ENCODE results near the gene RBP3.

Gene RBP3

GRCh38 chr10:47400786-47401185 lies 52.6 kb downstream of the RBP3 start:
- Histone ChIP-seq H3K9me2 (replicated peaks; ENCODE audit: insufficient read depth, low read length) (no peaks in the 10 kb centered on the region), H3K79me2 (ENCODE audit: low read length) (no peaks in the 10 kb centered on the region)

GRCh38 chr10:47401210-47401609 lies 53.0 kb downstream of the RBP3 start:
- H2AFZ ChIP-seq (ENCODE audit: low read length), result no peak overlapping the region
- H3K79me2 ChIP-seq (ENCODE audit: low read length), result no peaks in the 10 kb centered on the region
- H3K4me1 ChIP-seq (ENCODE audit: low read length), result no peaks in the 10 kb centered on the region
- no peaks in the 10 kb centered on the region for H3K36me3 ChIP-seq (replicated peaks; ENCODE audit: insufficient read depth, low read length)
- H3K9me3 ChIP-seq (replicated peaks; ENCODE audit: insufficient read depth, low read length), result no peaks in the 10 kb centered on the region
- H3K27me3 ChIP-seq (replicated peaks; ENCODE audit: insufficient read depth, low read length), result no peaks in the 10 kb centered on the region
- no peak overlapping the region for H3K27ac ChIP-seq (ENCODE audit: low read length)
- H3K4me2 ChIP-seq (ENCODE audit: low read depth, low read length), result no peak overlapping the region
- H3K9me2 ChIP-seq (replicated peaks; ENCODE audit: insufficient read depth, low read length), result no peaks in the 10 kb centered on the region
- no peaks in the 10 kb centered on the region for H4K20me1 ChIP-seq (ENCODE audit: insufficient read depth, low read length)
- H3K9ac ChIP-seq (ENCODE audit: low read length), result no peak overlapping the region
- H3F3A ChIP-seq (ENCODE audit: insufficient read depth, low read length), result no peaks in the 10 kb centered on the region
- no peak overlapping the region for H3K4me3 ChIP-seq (ENCODE audit: low read length)
- TF ChIP-seq CTCF (IDR thresholded peaks at IDR 0.05; ENCODE audit: low read length) (no peak), EZH2 (optimal IDR thresholded peaks at IDR 0.05; ENCODE audit: low read depth, low read length) (no peak), EZH2phosphoT487 (IDR thresholded peaks at IDR 0.05; ENCODE audit: low read length) (no peak)
- no peak for DNase-seq

More at GRCh38 chr10:47400786-47401185, 52.6 kb downstream of the RBP3 start:
- no peak for DNase-seq
- Histone ChIP-seq H3K4me2 (ENCODE audit: low read depth, low read length) (no peak overlapping the region), H3F3A (ENCODE audit: insufficient read depth, low read length) (no peaks in the 10 kb centered on the region), H3K36me3 (replicated peaks; ENCODE audit: insufficient read depth, low read length) (no peaks in the 10 kb centered on the region), H3K9me3 (replicated peaks; ENCODE audit: insufficient read depth, low read length) (no peaks in the 10 kb centered on the region), H2AFZ (ENCODE audit: low read length) (no peak overlapping the region), H3K27me3 (replicated peaks; ENCODE audit: insufficient read depth, low read length) (no peaks in the 10 kb centered on the region), H3K4me1 (ENCODE audit: low read length) (no peaks in the 10 kb centered on the region), H4K20me1 (ENCODE audit: insufficient read depth, low read length) (no peaks in the 10 kb centered on the region), H3K9ac (ENCODE audit: low read length) (no peak overlapping the region), H3K4me3 (ENCODE audit: low read length) (no peak overlapping the region), H3K27ac (ENCODE audit: low read length) (no peak overlapping the region)
- TF ChIP-seq EZH2phosphoT487 (IDR thresholded peaks at IDR 0.05; ENCODE audit: low read length) (no peak), EZH2 (optimal IDR thresholded peaks at IDR 0.05; ENCODE audit: low read depth, low read length) (no peak), CTCF (IDR thresholded peaks at IDR 0.05; ENCODE audit: low read length) (no peak)

GRCh38 chr10:47401874-47402640 lies 53.9 kb downstream of the RBP3 start:
- H3K4me1 ChIP-seq (ENCODE audit: low read length), result no peaks in the 10 kb centered on the region
- no peaks in the 10 kb centered on the region for H3K36me3 ChIP-seq (replicated peaks; ENCODE audit: insufficient read depth, low read length)
- H3K27ac ChIP-seq (ENCODE audit: low read length), result no peak overlapping the region
- no peaks in the 10 kb centered on the region for H3K79me2 ChIP-seq (ENCODE audit: low read length)
- no peak overlapping the region for H3K9ac ChIP-seq (ENCODE audit: low read length)
- no peaks in the 10 kb centered on the region for H3K9me3 ChIP-seq (replicated peaks; ENCODE audit: insufficient read depth, low read length)
- H3K27me3 ChIP-seq (replicated peaks; ENCODE audit: insufficient read depth, low read length), result no peaks in the 10 kb centered on the region
- DNase-seq, result no peak
- no peaks in the 10 kb centered on the region for H3K9me2 ChIP-seq (replicated peaks; ENCODE audit: insufficient read depth, low read length)
- no peaks in the 10 kb centered on the region for H4K20me1 ChIP-seq (ENCODE audit: insufficient read depth, low read length)
- no peak overlapping the region for H3K4me2 ChIP-seq (ENCODE audit: low read depth, low read length)
- TF ChIP-seq CTCF (IDR thresholded peaks at IDR 0.05; ENCODE audit: low read length), result no peak
- no peak for TF ChIP-seq EZH2phosphoT487 (IDR thresholded peaks at IDR 0.05; ENCODE audit: low read length)
- no peak for TF ChIP-seq EZH2 (optimal IDR thresholded peaks at IDR 0.05; ENCODE audit: low read depth, low read length)
- no peaks in the 10 kb centered on the region for H3F3A ChIP-seq (ENCODE audit: insufficient read depth, low read length)
- no peak overlapping the region for H3K4me3 ChIP-seq (ENCODE audit: low read length)
- H2AFZ ChIP-seq (ENCODE audit: low read length), result no peak overlapping the region
